ENCODE results near the gene PLIN4.

Gene PLIN4

DNA sequence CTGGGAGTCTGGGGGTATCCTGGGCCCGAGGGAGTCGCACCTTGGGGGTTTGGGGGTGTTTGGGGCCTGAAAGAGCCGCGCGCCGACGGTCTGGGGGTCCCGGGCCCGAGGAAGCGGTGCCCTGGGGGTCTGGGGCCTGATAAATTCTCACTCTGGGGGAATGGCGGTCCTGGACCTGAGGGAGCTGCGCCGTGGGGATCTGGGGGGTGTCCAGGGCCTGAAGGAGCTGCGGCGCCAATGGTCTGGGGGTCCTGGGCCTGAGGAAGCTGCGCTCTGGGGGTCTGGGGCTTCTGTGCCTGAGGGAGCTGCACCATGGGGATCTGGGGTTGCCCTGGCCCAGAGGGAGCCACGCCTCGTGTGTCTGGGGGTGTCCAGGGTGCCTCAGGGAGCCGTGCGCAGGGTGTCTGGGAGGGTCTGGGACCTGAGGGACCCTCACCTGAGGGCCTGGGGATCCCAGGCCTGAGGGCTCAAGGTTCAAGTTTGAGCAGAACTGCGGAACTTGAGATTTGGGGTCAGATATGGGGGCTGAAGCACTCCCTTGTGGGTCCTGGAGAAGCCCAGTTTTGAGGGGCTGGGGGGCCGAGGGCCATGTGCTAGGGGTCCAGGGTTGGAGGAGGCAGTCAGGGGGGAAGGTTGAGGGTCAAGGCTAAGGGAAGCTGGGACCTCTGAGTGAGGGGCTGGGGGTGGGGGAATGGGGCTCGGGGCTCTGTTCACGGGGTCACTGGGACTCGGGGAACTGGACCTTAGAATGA, 45.1 kb downstream of the PLIN4 start:
- no peak for ATAC-seq
- TF ChIP-seq POU6F1 (CRISPR knock-in tag; IDR thresholded peaks at IDR 0.05; ENCODE audit: borderline replicate concordance, low read depth) = no peak

GRCh38 chr19:4472174-4472974, 45.9 kb downstream of the PLIN4 start, which contains the start of gene HDGFL2:
TSS of gene HDGFL2 (plus strand) at chr19:4472297. CDS start at chr19:4472351, 54 bp downstream.
- TF ChIP-seq ARNTL (CRISPR knock-in tag; IDR thresholded peaks at IDR 0.05; ENCODE audit: borderline replicate concordance, low read depth) = no peak
- no peak for ATAC-seq

DNA sequence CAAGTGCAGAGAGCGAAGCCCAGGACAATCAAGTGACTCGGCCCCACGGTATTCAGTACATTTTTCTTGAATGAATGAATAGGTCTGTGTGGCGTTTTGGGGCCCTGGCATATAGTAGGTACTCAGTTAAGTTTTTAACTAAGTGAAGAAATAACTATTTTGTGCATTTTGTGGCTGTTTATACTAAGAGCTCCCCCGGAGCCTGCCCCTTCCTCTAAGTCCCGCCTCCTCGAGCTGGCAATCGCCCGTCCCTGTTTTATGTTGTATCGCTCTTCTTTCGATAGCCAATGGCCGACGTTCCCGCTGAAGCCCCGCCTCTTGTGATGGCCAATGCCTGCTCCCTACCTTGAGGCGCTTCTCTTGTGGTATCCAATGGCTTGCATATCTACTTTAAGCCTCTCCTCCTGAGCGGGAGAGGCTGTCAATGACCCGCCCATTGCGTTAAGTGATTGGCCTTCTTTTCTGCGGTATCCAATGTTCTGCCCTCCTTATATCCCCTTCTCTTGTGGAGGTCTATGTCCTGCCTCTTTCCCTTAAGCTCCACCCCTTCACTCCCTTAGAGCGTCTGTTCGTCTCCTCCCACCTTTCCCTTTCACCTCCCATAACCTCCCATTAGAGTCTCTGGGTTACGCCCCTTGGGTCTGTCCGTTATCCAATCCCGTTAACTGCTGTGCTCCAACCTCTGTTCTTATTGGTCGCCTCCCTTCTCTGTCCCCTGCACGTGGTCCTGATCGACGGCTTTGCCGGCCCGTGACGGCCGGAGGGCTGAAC, 46.7 kb downstream of the PLIN4 start:
- ATAC-seq = peak; percentile 91
- TF ChIP-seq CSDC2 (CRISPR knock-in tag; IDR thresholded peaks at IDR 0.05) = no peak
- no peak for TF ChIP-seq PPARA (CRISPR knock-in tag; IDR thresholded peaks at IDR 0.05; ENCODE audit: borderline replicate concordance)
- no peak for TF ChIP-seq ZC3H10 (CRISPR knock-in tag; IDR thresholded peaks at IDR 0.05)
- TF ChIP-seq ZFP30 (CRISPR knock-in tag; IDR thresholded peaks at IDR 0.05) = no peak
- TF ChIP-seq ARNTL (CRISPR knock-in tag; IDR thresholded peaks at IDR 0.05; ENCODE audit: borderline replicate concordance, low read depth) = no peak
- TF ChIP-seq ZFP3 (CRISPR knock-in tag; IDR thresholded peaks at IDR 0.05) = no peak

- ATAC-seq = no peak
- TF ChIP-seq ZFP30 (CRISPR knock-in tag; IDR thresholded peaks at IDR 0.05) (no peak), OSR1 (CRISPR knock-in tag; IDR thresholded peaks at IDR 0.05) (no peak), ZNF565 (CRISPR knock-in tag; conservative IDR thresholded peaks at IDR 0.05; ENCODE audit: low read depth) (no peak), BACH2 (CRISPR knock-in tag; IDR thresholded peaks at IDR 0.05; ENCODE audit: borderline replicate concordance) (no peak), ZNF8 (CRISPR knock-in tag; IDR thresholded peaks at IDR 0.05) (no peak), PPARA (CRISPR knock-in tag; IDR thresholded peaks at IDR 0.05; ENCODE audit: borderline replicate concordance) (no peak), ZNF70 (CRISPR knock-in tag; IDR thresholded peaks at IDR 0.05) (no peak), RARB (CRISPR knock-in tag; IDR thresholded peaks at IDR 0.05) (no peak), ZC3H10 (CRISPR knock-in tag; IDR thresholded peaks at IDR 0.05) (no peak), CSDC2 (CRISPR knock-in tag; IDR thresholded peaks at IDR 0.05) (no peak), ZFP3 (CRISPR knock-in tag; IDR thresholded peaks at IDR 0.05) (no peak), ISL1 (CRISPR knock-in tag; IDR thresholded peaks at IDR 0.05) (no peak), TOX (CRISPR knock-in tag; IDR thresholded peaks at IDR 0.05; ENCODE audit: borderline replicate concordance) (no peak), GLIS3 (CRISPR knock-in tag; IDR thresholded peaks at IDR 0.05) (no peak), ESRRG (CRISPR knock-in tag; IDR thresholded peaks at IDR 0.05) (no peak), TCF4 (CRISPR knock-in tag; IDR thresholded peaks at IDR 0.05; ENCODE audit: borderline replicate concordance) (no peak), POU6F1 (CRISPR knock-in tag; IDR thresholded peaks at IDR 0.05; ENCODE audit: borderline replicate concordance, low read depth) (no peak)
- TF ChIP-seq, protein P1, sequence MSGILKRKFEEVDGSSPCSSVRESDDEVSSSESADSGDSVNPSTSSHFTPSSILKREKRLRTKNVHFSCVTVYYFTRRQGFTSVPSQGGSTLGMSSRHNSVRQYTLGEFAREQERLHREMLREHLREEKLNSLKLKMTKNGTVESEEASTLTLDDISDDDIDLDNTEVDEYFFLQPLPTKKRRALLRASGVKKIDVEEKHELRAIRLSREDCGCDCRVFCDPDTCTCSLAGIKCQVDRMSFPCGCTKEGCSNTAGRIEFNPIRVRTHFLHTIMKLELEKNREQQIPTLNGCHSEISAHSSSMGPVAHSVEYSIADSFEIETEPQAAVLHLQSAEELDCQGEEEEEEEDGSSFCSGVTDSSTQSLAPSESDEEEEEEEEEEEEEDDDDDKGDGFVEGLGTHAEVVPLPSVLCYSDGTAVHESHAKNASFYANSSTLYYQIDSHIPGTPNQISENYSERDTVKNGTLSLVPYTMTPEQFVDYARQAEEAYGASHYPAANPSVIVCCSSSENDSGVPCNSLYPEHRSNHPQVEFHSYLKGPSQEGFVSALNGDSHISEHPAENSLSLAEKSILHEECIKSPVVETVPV (CRISPR knock-in tag; IDR thresholded peaks at IDR 0.05) = no peak
- TF ChIP-seq, protein P2, sequence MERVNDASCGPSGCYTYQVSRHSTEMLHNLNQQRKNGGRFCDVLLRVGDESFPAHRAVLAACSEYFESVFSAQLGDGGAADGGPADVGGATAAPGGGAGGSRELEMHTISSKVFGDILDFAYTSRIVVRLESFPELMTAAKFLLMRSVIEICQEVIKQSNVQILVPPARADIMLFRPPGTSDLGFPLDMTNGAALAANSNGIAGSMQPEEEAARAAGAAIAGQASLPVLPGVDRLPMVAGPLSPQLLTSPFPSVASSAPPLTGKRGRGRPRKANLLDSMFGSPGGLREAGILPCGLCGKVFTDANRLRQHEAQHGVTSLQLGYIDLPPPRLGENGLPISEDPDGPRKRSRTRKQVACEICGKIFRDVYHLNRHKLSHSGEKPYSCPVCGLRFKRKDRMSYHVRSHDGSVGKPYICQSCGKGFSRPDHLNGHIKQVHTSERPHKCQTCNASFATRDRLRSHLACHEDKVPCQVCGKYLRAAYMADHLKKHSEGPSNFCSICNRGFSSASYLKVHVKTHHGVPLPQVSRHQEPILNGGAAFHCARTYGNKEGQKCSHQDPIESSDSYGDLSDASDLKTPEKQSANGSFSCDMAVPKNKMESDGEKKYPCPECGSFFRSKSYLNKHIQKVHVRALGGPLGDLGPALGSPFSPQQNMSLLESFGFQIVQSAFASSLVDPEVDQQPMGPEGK (CRISPR knock-in tag; IDR thresholded peaks at IDR 0.05; ENCODE audit: borderline replicate concordance) = no peak
Measured at GRCh38 chr19:4467835-4468234, 50.5 kb downstream of the PLIN4 start.
